Measurements from ENCODE around the gene TAS1R2. TPM values are rescaled to one million over a fixed set of nuclear protein-coding genes. Genes with fewer than 3 reads are reported as not detected.

The TAS1R2 gene
- total and polyA plus RNA-seq, 9 of the 15 experiments (the other 6 are each of a cell fraction or from before 2014, with no cell fraction given) = not detected

- TF ChIP-seq ZNF318 (IDR thresholded peaks at IDR 0.05; ENCODE audit: borderline replicate concordance in 1 of 2, low read depth in 1 of 2) (no peak), NR2F6 (CRISPR knock-in tag; IDR thresholded peaks at IDR 0.05) (no peak), SMAD3 (CRISPR knock-in tag; conservative IDR thresholded peaks at IDR 0.05) (no peak), KAT2B (IDR thresholded peaks at IDR 0.05; ENCODE audit: low read depth, low read length) (no peak), ZNF644 (tag; IDR thresholded peaks at IDR 0.05; ENCODE audit: low read depth) (no peak), ZNF133 (CRISPR knock-in tag; IDR thresholded peaks at IDR 0.05) (no peak), RNF2 (IDR thresholded peaks at IDR 0.05) (peak; percentile 70; the same call in 1 of the 2 replicates), FOSL1 (tag; conservative IDR thresholded peaks at IDR 0.05) (no peak), NFE2 (IDR thresholded peaks at IDR 0.05; ENCODE audit: low read depth) (no peak), NFIX (CRISPR knock-in tag; IDR thresholded peaks at IDR 0.05; ENCODE audit: low read depth) (no peak), HMG20A (CRISPR knock-in tag; conservative IDR thresholded peaks at IDR 0.05) (no peak), FOXJ3 (CRISPR knock-in tag; IDR thresholded peaks at IDR 0.05) (no peak), ZNF41 (CRISPR knock-in tag; conservative IDR thresholded peaks at IDR 0.05) (no peak), TFAM (CRISPR knock-in tag; conservative IDR thresholded peaks at IDR 0.05) (no peak), ARNT (IDR thresholded peaks at IDR 0.05) (no peak), MTA3 (IDR thresholded peaks at IDR 0.05; ENCODE audit: borderline replicate concordance) (no peak), VEZF1 (CRISPR knock-in tag; IDR thresholded peaks at IDR 0.05) (peak; percentile 63), JUNB (CRISPR knock-in tag; conservative IDR thresholded peaks at IDR 0.05) (no peak), BRF2 (IDR thresholded peaks at IDR 0.05; ENCODE audit: borderline replicate concordance, insufficient read depth, insufficient read length) (no peak)
Measured at GRCh38 chr1:18807334-18808063, 52.0 kb downstream of the TAS1R2 start (continued).
